ENCODE results near the gene COBL.

DNA sequence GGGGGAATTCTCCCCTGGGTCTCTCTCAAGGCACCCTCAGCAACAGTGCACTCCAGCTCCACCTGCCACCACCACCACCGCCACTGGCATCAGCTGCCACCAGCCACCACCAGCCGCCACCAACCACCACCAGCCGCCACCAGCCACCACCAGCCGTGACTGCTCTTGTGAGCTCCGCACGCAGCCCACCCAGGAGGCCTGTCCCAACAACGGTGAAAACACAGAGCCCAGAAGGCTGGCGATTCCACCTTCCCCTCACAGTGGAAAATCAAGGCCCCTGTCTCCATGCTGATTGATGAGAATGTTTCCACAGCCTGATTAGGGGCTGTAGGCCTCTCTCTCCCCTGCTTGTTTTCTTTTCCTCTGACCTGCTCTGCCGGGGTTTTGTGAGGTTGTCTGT, 41.1 kb downstream of the COBL start:
- TF ChIP-seq POLR2AphosphoS5 (IDR thresholded peaks at IDR 0.05; ENCODE audit: low read depth, low read length) (no peak), SIN3A (IDR thresholded peaks at IDR 0.05; ENCODE audit: borderline replicate concordance, insufficient read depth, low read length) (no peak), FOXP2 (optimal IDR thresholded peaks at IDR 0.05; ENCODE audit: borderline replicate concordance, extremely low read depth, extremely low read length, insufficient read depth) (no peak)
- TF ChIP-seq, protein P1, sequence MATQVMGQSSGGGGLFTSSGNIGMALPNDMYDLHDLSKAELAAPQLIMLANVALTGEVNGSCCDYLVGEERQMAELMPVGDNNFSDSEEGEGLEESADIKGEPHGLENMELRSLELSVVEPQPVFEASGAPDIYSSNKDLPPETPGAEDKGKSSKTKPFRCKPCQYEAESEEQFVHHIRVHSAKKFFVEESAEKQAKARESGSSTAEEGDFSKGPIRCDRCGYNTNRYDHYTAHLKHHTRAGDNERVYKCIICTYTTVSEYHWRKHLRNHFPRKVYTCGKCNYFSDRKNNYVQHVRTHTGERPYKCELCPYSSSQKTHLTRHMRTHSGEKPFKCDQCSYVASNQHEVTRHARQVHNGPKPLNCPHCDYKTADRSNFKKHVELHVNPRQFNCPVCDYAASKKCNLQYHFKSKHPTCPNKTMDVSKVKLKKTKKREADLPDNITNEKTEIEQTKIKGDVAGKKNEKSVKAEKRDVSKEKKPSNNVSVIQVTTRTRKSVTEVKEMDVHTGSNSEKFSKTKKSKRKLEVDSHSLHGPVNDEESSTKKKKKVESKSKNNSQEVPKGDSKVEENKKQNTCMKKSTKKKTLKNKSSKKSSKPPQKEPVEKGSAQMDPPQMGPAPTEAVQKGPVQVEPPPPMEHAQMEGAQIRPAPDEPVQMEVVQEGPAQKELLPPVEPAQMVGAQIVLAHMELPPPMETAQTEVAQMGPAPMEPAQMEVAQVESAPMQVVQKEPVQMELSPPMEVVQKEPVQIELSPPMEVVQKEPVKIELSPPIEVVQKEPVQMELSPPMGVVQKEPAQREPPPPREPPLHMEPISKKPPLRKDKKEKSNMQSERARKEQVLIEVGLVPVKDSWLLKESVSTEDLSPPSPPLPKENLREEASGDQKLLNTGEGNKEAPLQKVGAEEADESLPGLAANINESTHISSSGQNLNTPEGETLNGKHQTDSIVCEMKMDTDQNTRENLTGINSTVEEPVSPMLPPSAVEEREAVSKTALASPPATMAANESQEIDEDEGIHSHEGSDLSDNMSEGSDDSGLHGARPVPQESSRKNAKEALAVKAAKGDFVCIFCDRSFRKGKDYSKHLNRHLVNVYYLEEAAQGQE (IDR thresholded peaks at IDR 0.05; ENCODE audit: insufficient read depth in 1 of 2, low read depth in 2 of 2, low read length in 2 of 2) = no peak

Measured in PFSK-1 (cell line).